HepG2 (cell line): Measurements from ENCODE around the gene F7. TPM values are rescaled to one million over a fixed set of nuclear protein-coding genes. Genes with fewer than 3 reads are reported as not detected.

Experiments used
- ARID2 ChIP-seq: sonication (generic); formaldehyde crosslinking; IDR thresholded peaks from 2 replicates; pipeline ENCODE4 v1.8.1; 2022; ENCODE audit warnings: mild to moderate bottlenecking, missing genetic modification reagents, borderline replicate concordance
- FOXK1 ChIP-seq: sonication (generic); formaldehyde crosslinking; IDR thresholded peaks from 2 replicates; pipeline ENCODE4 v1.4.0; 2020; ENCODE audit warnings: low read depth, missing genetic modification reagents, borderline replicate concordance
- HNF4G ChIP-seq, 2 experiments: sonication (generic) in 1 of 2; formaldehyde crosslinking in 1 of 2; IDR thresholded peaks; 2 replicates each; pipeline versions ENCODE4 v1.4.0 to v1.6.1; 2011 to 2020; ENCODE audit warnings: borderline replicate concordance in 2 of 2, low read depth in 2 of 2, mild to moderate bottlenecking in 2 of 2, low read length in 1 of 2, missing genetic modification reagents in 1 of 2, moderate library complexity in 1 of 2
- NBN ChIP-seq: fragments of 450-650 bp; conservative IDR thresholded peaks from 2 replicates; pipeline ENCODE4 v1.6.1; 2017
- NONO ChIP-seq, 2 experiments: fragments of 450-650 bp in 1 of 2; sonication (generic) in 1 of 2; formaldehyde crosslinking in 1 of 2; IDR thresholded peaks in 1 of 2; conservative IDR thresholded peaks in 1 of 2; 2 replicates each; pipeline versions ENCODE4 v1.6.1 to v1.8.0; 2017 to 2022; ENCODE audit warnings: mild to moderate bottlenecking in 1 of 2, missing genetic modification reagents in 1 of 2, moderate library complexity in 1 of 2
- PPARG ChIP-seq: conservative IDR thresholded peaks from 2 replicates; pipeline ENCODE4 v1.6.1; 2016; ENCODE audit warnings: missing biosample characterization, missing genetic modification reagents
- SALL1 ChIP-seq: sonication (generic); formaldehyde crosslinking; IDR thresholded peaks from 2 replicates; pipeline ENCODE4 v1.8.0; 2022; ENCODE audit warnings: mild to moderate bottlenecking, missing genetic modification reagents
- TFE3 ChIP-seq: IDR thresholded peaks from 2 replicates; pipeline ENCODE4 v1.6.1; 2016
- THAP11 ChIP-seq: IDR thresholded peaks from 2 replicates; pipeline ENCODE4 v1.6.1; 2016; ENCODE audit warnings: missing biosample characterization, missing genetic modification reagents
- ZBTB3 ChIP-seq: sonication (generic); formaldehyde crosslinking; IDR thresholded peaks from 2 replicates; pipeline ENCODE4 v1.4.0; 2020; ENCODE audit warnings: low read depth, mild to moderate bottlenecking, moderate library complexity, missing genetic modification reagents, borderline replicate concordance
- ZIK1 ChIP-seq: sonication (generic); formaldehyde crosslinking; IDR thresholded peaks from 2 replicates; pipeline ENCODE4 v1.5.0; 2020; ENCODE audit warnings: mild to moderate bottlenecking, low read depth, missing genetic modification reagents, borderline replicate concordance
- ZNF280B ChIP-seq: sonication (generic); formaldehyde crosslinking; IDR thresholded peaks from 2 replicates; pipeline ENCODE4 v1.5.0; 2020; ENCODE audit warnings: missing genetic modification reagents, mild to moderate bottlenecking, borderline replicate concordance
- ZNF614 ChIP-seq: IDR thresholded peaks from 2 replicates; pipeline ENCODE4 v1.6.1; 2018; ENCODE audit warnings: missing biosample characterization, missing genetic modification reagents, inconsistent platforms, borderline replicate concordance
- ZNF616 ChIP-seq: sonication (generic); formaldehyde crosslinking; IDR thresholded peaks from 2 replicates; pipeline ENCODE4 v1.5.0; 2020; ENCODE audit warnings: low read depth, mild to moderate bottlenecking, missing genetic modification reagents
- ZNF777 ChIP-seq: sonication (generic); formaldehyde crosslinking; IDR thresholded peaks from 2 replicates; pipeline ENCODE4 v1.4.0; 2020; ENCODE audit warnings: missing genetic modification reagents
- ZSCAN21 ChIP-seq: sonication (generic); formaldehyde crosslinking; IDR thresholded peaks from 2 replicates; pipeline ENCODE4 v1.8.0; 2022; ENCODE audit warnings: mild to moderate bottlenecking, missing genetic modification reagents, moderate library complexity, borderline replicate concordance
- polyA plus RNA-seq, 8 experiments: library from polyadenylated mRNA; depleted of rRNA in 3 of 8; stranded (reverse) in 7 of 8; unstranded in 1 of 8; fragments of >200 nt; fragmentation: Illumina TruSeq in 4 of 8; extraction: Trizol in 4 of 8; gene quantifications; 2 replicates each; pipeline versions ENCODE4 v1.2.1 to v1.2.3, GENCODE V29; 2011 to 2016; ENCODE audit warnings: low read depth in 4 of 8, missing spikeins in 1 of 8, mixed read lengths in 1 of 8; ENCODE audit not compliant: insufficient read depth in 1 of 8
- total RNA-seq, 5 experiments: library from RNA; depleted of rRNA; stranded (reverse); fragments of >200 nt; fragmentation: Illumina TruSeq; extraction: Trizol; gene quantifications; 2 replicates each; pipeline ENCODE4 v1.2.3, GENCODE V29; 2016; ENCODE audit warnings: low read depth in 1 of 5
- TF ChIP-seq, protein P1 (sequence below): sonication (generic); formaldehyde crosslinking; IDR thresholded peaks from 2 replicates; pipeline ENCODE4 v1.9.0; 2022; ENCODE audit warnings: missing genetic modification reagents, mild to moderate bottlenecking, borderline replicate concordance
- TF ChIP-seq, protein P2 (sequence below): IDR thresholded peaks from 2 replicates; pipeline ENCODE4 v1.6.1; 2016; ENCODE audit warnings: low read depth, borderline replicate concordance
- TF ChIP-seq, protein P3 (sequence below): sonication (generic); formaldehyde crosslinking; IDR thresholded peaks from 2 replicates; pipeline ENCODE4 v1.8.0; 2022; ENCODE audit warnings: mild to moderate bottlenecking, missing genetic modification reagents

The F7 gene
- total and polyA plus RNA-seq, 2 of the 13 experiments (the other 11 are each of a cell fraction or from before 2014, with no cell fraction given) = 12.6 to 26.5 TPM

DNA sequence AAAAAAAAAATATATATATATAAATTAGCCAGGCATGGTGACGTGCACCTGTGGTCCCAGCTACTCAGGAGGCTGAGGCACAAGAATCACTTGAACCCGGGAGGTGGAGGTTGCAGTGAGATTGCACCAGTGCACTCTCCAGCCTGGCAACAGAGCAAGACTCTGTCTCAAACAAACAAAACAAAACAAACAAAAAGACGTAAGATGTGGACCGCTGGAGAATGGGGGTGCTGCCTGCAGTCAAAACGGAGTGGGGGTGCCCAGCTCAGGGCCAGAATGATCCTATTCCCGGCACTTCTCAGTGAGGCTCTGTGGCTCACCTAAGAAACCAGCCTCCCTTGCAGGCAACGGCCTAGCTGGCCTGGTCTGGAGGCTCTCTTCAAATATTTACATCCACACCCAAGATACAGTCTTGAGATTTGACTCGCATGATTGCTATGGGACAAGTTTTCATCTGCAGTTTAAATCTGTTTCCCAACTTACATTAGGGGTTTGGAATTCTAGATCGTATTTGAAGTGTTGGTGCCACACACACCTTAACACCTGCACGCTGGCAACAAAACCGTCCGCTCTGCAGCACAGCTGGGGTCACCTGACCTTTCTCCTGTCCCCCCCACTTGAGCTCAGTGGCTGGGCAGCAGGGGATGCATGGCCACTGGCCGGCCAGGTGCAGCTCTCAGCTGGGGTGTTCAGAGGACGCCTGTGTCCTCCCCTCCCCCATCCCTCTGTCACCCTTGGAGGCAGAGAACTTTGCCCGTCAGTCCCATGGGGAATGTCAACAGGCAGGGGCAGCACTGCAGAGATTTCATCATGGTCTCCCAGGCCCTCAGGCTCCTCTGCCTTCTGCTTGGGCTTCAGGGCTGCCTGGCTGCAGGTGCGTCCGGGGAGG, at the start of gene F7 (continued):
- TF ChIP-seq ZSCAN21 (peak; percentile 62; the same call in 1 of the 2 replicates), ZNF614 (no peak; the same call in 1 of the 2 replicates), ARID2 (CRISPR knock-in tag) (0 out of 2 replicates have a peak, but pooled peaks have one; percentile 51), SALL1 (CRISPR knock-in tag) (peak; percentile 89), THAP11 (CRISPR knock-in tag) (peak; percentile 54; the same call in 1 of the 2 replicates), FOXK1 (peak; percentile 86; the same call in 1 of the 2 replicates), ZIK1 (CRISPR knock-in tag) (peak; percentile 86), ZNF777 (no peak; the same call in 1 of the 2 replicates), HNF4G (IDR thresholded peaks at IDR 0.05; ENCODE audit: borderline replicate concordance, low read depth, low read length) (peak; percentile 98), HNF4G (CRISPR knock-in tag; IDR thresholded peaks at IDR 0.05; ENCODE audit: borderline replicate concordance, low read depth) (peak; percentile 93), TFE3 (CRISPR knock-in tag) (peak; percentile 53; the same call in 1 of the 2 replicates), ZBTB3 (CRISPR knock-in tag) (peak; percentile 77; the same call in 1 of the 2 replicates), NBN (no peak), NONO (IDR thresholded peaks at IDR 0.05) (no peak), NONO (CRISPR knock-in tag; conservative IDR thresholded peaks at IDR 0.05) (peak; percentile 96), ZNF280B (CRISPR knock-in tag) (0 out of 2 replicates have a peak, but pooled peaks have one; percentile 22), PPARG (CRISPR knock-in tag) (peak; percentile 65), ZNF616 (peak; percentile 76; the same call in 1 of the 2 replicates)
- TF ChIP-seq, protein P1, sequence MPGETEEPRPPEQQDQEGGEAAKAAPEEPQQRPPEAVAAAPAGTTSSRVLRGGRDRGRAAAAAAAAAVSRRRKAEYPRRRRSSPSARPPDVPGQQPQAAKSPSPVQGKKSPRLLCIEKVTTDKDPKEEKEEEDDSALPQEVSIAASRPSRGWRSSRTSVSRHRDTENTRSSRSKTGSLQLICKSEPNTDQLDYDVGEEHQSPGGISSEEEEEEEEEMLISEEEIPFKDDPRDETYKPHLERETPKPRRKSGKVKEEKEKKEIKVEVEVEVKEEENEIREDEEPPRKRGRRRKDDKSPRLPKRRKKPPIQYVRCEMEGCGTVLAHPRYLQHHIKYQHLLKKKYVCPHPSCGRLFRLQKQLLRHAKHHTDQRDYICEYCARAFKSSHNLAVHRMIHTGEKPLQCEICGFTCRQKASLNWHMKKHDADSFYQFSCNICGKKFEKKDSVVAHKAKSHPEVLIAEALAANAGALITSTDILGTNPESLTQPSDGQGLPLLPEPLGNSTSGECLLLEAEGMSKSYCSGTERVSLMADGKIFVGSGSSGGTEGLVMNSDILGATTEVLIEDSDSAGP (CRISPR knock-in tag) = peak; percentile 82
- TF ChIP-seq, protein P2, sequence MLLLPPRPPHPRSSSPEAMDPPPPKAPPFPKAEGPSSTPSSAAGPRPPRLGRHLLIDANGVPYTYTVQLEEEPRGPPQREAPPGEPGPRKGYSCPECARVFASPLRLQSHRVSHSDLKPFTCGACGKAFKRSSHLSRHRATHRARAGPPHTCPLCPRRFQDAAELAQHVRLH (CRISPR knock-in tag) = peak; percentile 83
- TF ChIP-seq, protein P3, sequence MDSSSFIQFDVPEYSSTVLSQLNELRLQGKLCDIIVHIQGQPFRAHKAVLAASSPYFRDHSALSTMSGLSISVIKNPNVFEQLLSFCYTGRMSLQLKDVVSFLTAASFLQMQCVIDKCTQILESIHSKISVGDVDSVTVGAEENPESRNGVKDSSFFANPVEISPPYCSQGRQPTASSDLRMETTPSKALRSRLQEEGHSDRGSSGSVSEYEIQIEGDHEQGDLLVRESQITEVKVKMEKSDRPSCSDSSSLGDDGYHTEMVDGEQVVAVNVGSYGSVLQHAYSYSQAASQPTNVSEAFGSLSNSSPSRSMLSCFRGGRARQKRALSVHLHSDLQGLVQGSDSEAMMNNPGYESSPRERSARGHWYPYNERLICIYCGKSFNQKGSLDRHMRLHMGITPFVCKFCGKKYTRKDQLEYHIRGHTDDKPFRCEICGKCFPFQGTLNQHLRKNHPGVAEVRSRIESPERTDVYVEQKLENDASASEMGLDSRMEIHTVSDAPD (CRISPR knock-in tag) = 0 out of 2 replicates have a peak, but pooled peaks have one; percentile 21
